ENCODE measurements around the gene WBP4. TPM values are rescaled to one million over a fixed set of nuclear protein-coding genes. Genes with fewer than 3 reads are reported as not detected.

The WBP4 gene
- total RNA-seq, 2 experiments from 2014 or later: 6.9 to 7.4 TPM

DNA sequence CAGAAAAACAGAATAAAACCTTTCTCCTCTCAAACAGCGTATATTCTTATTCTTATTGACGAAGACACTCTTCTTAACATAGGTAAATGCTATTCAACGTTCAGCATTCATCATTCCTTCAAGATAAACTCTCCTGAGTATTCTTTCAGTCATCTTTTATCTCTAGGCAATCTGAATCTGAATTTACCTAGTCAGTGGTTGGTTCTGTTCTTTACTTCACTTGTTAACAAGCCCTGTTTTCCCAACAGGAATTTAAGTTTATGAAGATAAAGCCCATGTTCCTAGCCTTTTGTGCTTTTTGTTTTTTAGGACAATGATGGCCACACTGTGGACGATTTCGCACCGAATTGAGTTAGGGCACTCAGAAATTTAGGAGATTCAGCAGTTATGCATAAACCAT, 45.4 kb upstream of the WBP4 start:
- H3K27me3 Mint-ChIP-seq: no peaks in the 10 kb centered on the region
- TF ChIP-seq, protein P1, sequence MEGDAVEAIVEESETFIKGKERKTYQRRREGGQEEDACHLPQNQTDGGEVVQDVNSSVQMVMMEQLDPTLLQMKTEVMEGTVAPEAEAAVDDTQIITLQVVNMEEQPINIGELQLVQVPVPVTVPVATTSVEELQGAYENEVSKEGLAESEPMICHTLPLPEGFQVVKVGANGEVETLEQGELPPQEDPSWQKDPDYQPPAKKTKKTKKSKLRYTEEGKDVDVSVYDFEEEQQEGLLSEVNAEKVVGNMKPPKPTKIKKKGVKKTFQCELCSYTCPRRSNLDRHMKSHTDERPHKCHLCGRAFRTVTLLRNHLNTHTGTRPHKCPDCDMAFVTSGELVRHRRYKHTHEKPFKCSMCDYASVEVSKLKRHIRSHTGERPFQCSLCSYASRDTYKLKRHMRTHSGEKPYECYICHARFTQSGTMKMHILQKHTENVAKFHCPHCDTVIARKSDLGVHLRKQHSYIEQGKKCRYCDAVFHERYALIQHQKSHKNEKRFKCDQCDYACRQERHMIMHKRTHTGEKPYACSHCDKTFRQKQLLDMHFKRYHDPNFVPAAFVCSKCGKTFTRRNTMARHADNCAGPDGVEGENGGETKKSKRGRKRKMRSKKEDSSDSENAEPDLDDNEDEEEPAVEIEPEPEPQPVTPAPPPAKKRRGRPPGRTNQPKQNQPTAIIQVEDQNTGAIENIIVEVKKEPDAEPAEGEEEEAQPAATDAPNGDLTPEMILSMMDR (IDR thresholded peaks at IDR 0.05): no peak

DNA sequence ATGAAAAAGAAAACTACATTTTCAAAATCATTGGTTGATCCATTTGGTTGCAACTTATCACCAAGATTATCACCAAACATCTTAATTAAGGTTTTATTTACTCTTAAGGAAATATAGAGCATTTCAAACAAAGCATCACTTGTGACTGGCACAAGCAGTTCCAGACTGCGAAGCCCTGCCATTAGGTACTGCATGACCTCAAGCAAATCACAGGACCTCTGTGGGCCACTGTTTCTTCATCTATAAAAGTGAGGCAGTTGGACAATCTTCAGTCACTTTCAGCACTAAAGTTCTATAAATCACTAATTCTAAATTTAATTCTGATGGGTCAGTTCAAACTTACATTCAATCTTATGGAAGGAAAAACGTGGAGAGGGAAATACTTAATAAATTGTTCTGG, 44.1 kb upstream of the WBP4 start:
- intact Hi-C loops (cut with DNase I, micrococcal nuclease): loop anchor here (5.0 to 10.0 kb wide), 3 partner anchors 40 to 1258 kb away; partner anchors contain the start of gene AKAP11 (in 1 of the 2)
- H3K27ac ChIP-seq (ENCODE audit: low read depth in 1 of 2, low read length in 2 of 2): peak overlapping the region; percentile 58 to 85
- peak in 5 of 14 experiments; percentile 14 to 70 (median 62) for DNase-seq
- H3K9me3 ChIP-seq (ENCODE audit: control insufficient read depth in 1 of 2, insufficient read depth in 1 of 2, low read length in 2 of 2): no peaks in the 10 kb centered on the region
- H3K4me1 Mint-ChIP-seq (ENCODE audit: low read depth): peaks cover 57% of the 10 kb centered on the region
- peak overlapping the region; percentile 68 for H3K4me3 ChIP-seq (ENCODE audit: low read length)
- TF ChIP-seq, protein P1 (IDR thresholded peaks at IDR 0.05): no peak
- ChIA-PET CTCF (interaction anchor here (1.8 to 4.4 kb wide), 3 partner anchors 9 to 37 kb away, joined by 4 to 23 read pairs (median 8); no protein-coding TSS in a partner anchor), POLR2A (interaction anchor here (1.3 to 9.3 kb wide), 10 partner anchors 10 to 247 kb away, joined by 3 to 152 read pairs (median 30); partner anchors contain the start of genes MRPS31 and WBP4)
- peak overlapping the region; percentile 94 for H3K27ac Mint-ChIP-seq
- no peaks in the 10 kb centered on the region for H3K9me3 Mint-ChIP-seq
- H3K36me3 Mint-ChIP-seq (ENCODE audit: low read depth): peaks cover 44% of the 10 kb centered on the region
- no peaks in the 10 kb centered on the region for H3K27me3 Mint-ChIP-seq
- H3K4me1 ChIP-seq (ENCODE audit: insufficient read depth, low read length): peaks cover 6% of the 10 kb centered on the region
- H3K36me3 ChIP-seq (ENCODE audit: insufficient read depth, low read length): peaks cover 15% of the 10 kb centered on the region
- peak overlapping the region; percentile 94 for H3K4me3 Mint-ChIP-seq
- no peaks in the 10 kb centered on the region for H3K27me3 ChIP-seq (ENCODE audit: control insufficient read depth in 1 of 2, insufficient read depth in 2 of 2, low read length in 2 of 2)
- peak; percentile 21 for ATAC-seq (ENCODE audit: poor library complexity)

More for the DNA sequence above, 45.4 kb upstream of the WBP4 start:
- Mint-ChIP-seq H3K4me1 (ENCODE audit: low read depth) (peaks cover 64% of the 10 kb centered on the region), H3K9me3 (no peaks in the 10 kb centered on the region), H3K4me3 (peak overlapping the region; percentile 92), H3K27ac (peak overlapping the region; percentile 94), H3K36me3 (ENCODE audit: low read depth) (peaks cover 57% of the 10 kb centered on the region)
- POLR2A ChIA-PET: interaction anchor here (1.0 to 9.3 kb wide), 13 partner anchors 9 to 94 kb away, joined by 3 to 152 read pairs (median 6); partner anchors contain the start of gene WBP4
- no peaks in the 10 kb centered on the region for H3K9me3 ChIP-seq (ENCODE audit: control insufficient read depth in 1 of 2, insufficient read depth in 1 of 2, low read length in 2 of 2)
- peaks cover 25% of the 10 kb centered on the region for H3K36me3 ChIP-seq (ENCODE audit: insufficient read depth, low read length)
- H3K4me1 ChIP-seq (ENCODE audit: insufficient read depth, low read length): peaks cover 16% of the 10 kb centered on the region
- peak overlapping the region; percentile 43 to 56 for H3K27ac ChIP-seq (ENCODE audit: low read depth in 1 of 2, low read length in 2 of 2)
- CTCF ChIA-PET: interaction anchor here (1.0 to 3.6 kb wide), 6 partner anchors 10 to 43 kb away, joined by 3 to 17 read pairs (median 4); no protein-coding TSS in a partner anchor
- H3K4me3 ChIP-seq (ENCODE audit: low read length): peak overlapping the region; percentile 52
- DNase-seq (no peak), ATAC-seq (ENCODE audit: poor library complexity) (no peak)
- intact Hi-C loops (cut with DNase I, micrococcal nuclease): loop anchor here (5.0 to 10.0 kb wide), 3 partner anchors 39 to 1259 kb away; partner anchors contain the start of gene AKAP11 (in 1 of the 2)
- no peaks in the 10 kb centered on the region for H3K27me3 ChIP-seq (ENCODE audit: control insufficient read depth in 1 of 2, insufficient read depth in 2 of 2, low read length in 2 of 2)

DNA sequence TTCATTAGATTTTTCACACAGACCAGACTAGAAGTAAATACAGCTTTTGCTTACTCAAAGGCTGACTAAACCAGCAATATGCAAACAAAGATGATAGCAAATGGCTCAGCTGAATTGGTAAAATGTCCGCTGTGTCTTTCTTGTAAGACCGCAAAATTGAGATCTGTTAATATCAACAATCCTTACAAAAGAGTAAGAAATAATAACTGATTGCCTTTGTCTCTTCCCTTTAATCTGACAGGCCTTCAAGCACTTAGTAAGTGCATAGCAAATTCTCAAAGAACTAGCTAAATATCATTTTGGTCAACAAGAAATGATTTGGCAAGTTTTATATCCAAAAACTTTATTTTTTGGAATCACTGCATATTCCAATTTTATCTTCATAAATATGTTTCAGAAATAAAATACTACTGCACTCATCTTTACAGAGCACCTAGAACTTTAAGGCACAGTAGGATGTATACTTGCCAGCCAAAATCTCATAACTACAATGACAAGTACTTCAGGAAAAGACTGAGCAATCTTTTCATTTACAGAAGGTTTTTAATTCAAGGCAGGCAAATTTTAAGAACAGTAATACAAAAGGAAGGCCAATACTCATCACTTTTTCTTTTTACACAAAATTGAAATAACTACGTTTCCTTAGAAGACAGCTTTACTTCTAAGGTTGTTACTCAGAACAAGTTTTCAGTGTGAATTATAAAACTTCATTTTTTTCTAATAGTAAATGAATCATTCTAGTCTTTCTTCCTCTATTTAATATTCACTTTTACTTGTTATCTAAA, 43.3 kb upstream of the WBP4 start:
- no peak for ATAC-seq (ENCODE audit: poor library complexity)
- ChIA-PET POLR2A (interaction anchor here (0.6 to 9.3 kb wide), 22 partner anchors 11 to 1254 kb away, joined by 3 to 152 read pairs (median 6); partner anchors contain the start of genes AKAP11, MRPS31, SLC25A15 and WBP4), CTCF (interaction anchor here (0.8 to 4.4 kb wide), 8 partner anchors 10 to 43 kb away, joined by 3 to 29 read pairs (median 8); no protein-coding TSS in a partner anchor)
- H3K4me3 Mint-ChIP-seq: peak overlapping the region; percentile 94
- Histone ChIP-seq H3K4me1 (ENCODE audit: insufficient read depth, low read length) (no peaks in the 10 kb centered on the region), H3K36me3 (ENCODE audit: insufficient read depth, low read length) (peaks cover 10% of the 10 kb centered on the region), H3K27ac (ENCODE audit: low read depth in 1 of 2, low read length in 2 of 2) (peak overlapping the region; percentile 58 to 85), H3K9me3 (ENCODE audit: control insufficient read depth in 1 of 2, insufficient read depth in 1 of 2, low read length in 2 of 2) (no peaks in the 10 kb centered on the region), H3K4me3 (ENCODE audit: low read length) (peak overlapping the region; percentile 68), H3K27me3 (ENCODE audit: control insufficient read depth in 1 of 2, insufficient read depth in 2 of 2, low read length in 2 of 2) (no peaks in the 10 kb centered on the region)
- peaks cover 53% of the 10 kb centered on the region for H3K4me1 Mint-ChIP-seq (ENCODE audit: low read depth)
- DNase-seq: peak in 3 of 14 experiments; percentile 53 to 61 (median 57)
- TF ChIP-seq, protein P1 (IDR thresholded peaks at IDR 0.05): no peak
- no peaks in the 10 kb centered on the region for H3K9me3 Mint-ChIP-seq
- H3K36me3 Mint-ChIP-seq (ENCODE audit: low read depth): peaks cover 38% of the 10 kb centered on the region
- H3K27ac Mint-ChIP-seq: peak overlapping the region; percentile 94
- intact Hi-C loops (cut with DNase I, micrococcal nuclease): loop anchor here (2.0 to 10.0 kb wide), 5 partner anchors 13 to 1257 kb away; partner anchors contain the start of genes AKAP11 (in 1 of the 2) and WBP4 (in 1 of the 2)
- H3K27me3 Mint-ChIP-seq: no peaks in the 10 kb centered on the region
